HG03565 (cell line): Measurements from ENCODE around the gene SEC14L6.

Source experiments
- ATAC-seq: cut with Tn5 transposase; IDR thresholded peaks from one replicate; pipeline ENCODE4 v1.9.1; 2021; ENCODE audit warnings: mild to moderate bottlenecking, moderate library complexity; ENCODE audit not compliant: unreplicated experiment

The SEC14L6 gene

DNA sequence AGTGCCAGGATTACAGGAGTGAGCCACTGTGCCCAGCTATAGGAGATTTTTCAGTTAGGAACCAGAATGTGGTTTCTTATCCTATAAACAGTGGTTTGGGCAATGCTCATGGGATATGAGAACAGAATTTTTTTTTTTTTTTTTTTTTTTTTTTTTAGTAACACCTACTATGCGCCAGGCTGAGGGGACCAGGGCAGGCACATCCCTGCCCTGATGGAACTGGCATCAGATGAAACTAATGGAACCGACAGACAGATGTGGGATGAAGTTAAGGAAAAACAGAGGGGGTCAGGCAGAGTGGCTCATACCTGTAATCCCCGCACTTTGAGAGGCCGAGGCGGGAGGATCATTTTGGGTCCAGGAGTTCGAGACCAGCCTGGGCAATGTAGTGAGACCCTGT lies 45.9 kb downstream of the SEC14L6 start:
- no peak for ATAC-seq

GRCh38 chr22:30497466-30498150 lies 48.9 kb downstream of the SEC14L6 start:
- no peak for ATAC-seq

DNA sequence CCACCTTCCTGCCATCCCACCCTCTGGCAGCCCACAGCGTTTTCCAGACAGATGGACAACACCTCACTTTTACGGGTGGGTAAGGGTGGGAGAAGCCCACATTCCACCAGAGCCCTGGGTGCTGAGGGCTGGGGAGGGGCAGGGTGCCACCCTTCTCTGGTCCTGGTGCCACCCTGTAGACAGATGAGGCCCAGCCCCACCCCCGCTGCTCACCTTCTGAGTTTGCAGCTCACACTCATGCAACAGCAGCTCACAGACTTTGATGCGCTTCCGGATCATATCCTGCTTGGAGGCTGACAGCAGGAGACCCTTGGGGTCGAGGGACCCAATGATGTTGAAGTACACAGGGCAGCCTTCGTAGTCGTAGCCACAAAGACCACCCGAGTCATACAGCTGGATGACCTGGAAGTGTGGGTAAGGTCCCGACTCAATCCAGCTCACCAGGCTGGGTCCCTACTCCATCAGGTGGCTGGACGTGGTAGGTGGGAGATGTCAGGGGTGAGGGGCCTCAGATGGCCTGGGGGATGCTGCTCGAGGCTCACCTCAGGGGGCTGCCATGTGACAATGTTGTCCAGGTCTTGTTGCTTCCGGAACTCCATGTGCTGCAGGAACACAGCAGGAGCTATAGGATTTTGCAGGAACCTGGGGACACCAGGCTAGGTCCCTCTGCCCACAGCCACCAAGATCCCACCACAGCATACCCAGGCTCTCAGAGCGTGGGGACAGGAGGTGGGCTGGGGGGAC lies 51.3 kb downstream of the SEC14L6 start:
- ATAC-seq = no peak

- no peak for ATAC-seq
Measured at GRCh38 chr22:30492144-30492543, 54.4 kb downstream of the SEC14L6 start.

DNA sequence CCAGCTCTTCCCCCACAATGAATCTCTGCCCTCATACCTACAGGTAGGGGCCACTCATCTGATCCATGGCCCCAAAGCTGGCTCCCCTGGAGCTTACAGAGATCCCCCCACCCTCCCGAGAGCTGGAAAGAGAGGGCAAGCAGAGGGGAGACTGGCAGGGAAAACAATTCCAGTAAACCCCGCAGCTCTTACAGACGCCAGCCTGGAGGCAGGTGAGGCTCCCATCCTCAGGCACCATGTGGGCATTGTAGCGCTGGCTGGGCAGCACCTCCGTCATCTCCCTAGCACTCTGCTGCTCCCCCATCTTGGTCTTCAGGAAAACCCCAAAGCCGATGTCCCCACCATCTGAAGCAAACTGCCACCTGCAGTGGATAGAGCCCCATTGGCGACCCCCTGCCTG lies 55.2 kb downstream of the SEC14L6 start:
- no peak for ATAC-seq

- no peak for ATAC-seq
Measured at GRCh38 chr22:30490399-30490798, 56.1 kb downstream of the SEC14L6 start.

DNA sequence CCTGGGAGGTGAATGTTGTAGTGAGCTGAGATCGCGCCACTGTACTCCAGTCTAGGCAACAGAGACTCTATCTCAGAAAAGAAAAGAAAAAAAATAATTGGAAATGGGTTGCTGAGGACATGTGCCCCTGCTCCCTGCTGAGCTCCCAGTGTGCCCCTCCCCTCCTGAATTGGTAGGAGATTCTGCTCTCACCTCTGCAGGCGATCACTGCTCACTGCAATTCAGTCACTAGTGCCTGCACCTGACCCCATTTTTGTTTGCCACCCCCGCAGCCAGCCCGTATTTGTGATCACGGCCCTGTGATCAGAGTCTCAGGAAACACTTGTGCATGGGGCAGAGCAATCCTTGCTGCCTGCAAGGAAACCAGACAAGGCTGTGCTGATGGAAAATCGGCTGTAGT lies 58.4 kb downstream of the SEC14L6 start:
- no peak for ATAC-seq

DNA sequence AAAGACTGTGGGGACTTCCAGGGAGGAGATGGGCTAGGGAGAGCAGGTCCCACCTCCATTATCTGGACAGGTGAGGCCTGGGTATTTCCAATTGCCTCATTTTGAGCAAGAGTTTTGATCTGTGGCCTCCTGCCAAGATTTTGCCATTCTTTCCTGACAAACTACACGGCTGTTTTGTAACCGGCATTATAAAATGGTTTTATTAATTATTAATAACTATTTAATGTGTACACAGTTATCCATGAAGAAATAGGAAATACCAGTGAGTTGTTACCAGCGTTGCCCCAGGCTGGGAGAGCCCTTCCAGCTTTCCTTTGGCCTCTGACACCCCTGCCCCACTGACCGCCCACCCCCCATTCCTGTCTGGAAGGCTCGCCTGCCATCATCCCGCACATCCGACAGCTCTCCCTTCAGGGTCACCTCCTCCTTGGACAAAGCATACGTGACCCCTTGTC lies 59.9 kb downstream of the SEC14L6 start:
- ATAC-seq = no peak

GRCh38 chr22:30486118-30486517 lies 60.4 kb downstream of the SEC14L6 start:
- ATAC-seq = no peak

GRCh38 chr22:30485362-30485988 lies 61.1 kb downstream of the SEC14L6 start:
- ATAC-seq = no peak

DNA sequence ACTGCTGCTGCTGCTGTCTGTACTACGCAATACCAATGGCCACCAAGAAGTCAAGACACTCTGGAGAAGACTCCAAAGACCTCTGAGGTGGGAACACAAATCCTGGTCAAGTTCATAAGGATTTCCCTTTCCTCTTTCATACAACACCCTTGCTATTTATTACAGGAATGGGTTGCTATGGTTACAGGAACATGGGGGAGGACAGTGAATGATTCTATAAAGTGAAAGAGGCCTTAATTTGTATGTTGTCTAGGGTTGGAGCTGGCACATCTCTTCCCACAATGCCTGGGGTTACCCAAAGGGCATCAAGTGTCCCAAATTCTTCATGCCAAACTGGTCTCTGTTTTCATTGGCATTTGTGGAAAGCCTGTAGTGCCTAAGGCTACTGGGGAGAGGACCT lies 63.4 kb downstream of the SEC14L6 start:
- ATAC-seq = no peak

GRCh38 chr22:30481711-30482110 lies 64.8 kb downstream of the SEC14L6 start:
- ATAC-seq = no peak

- no peak for ATAC-seq
Measured at GRCh38 chr22:30479981-30480380, 66.6 kb downstream of the SEC14L6 start.

DNA sequence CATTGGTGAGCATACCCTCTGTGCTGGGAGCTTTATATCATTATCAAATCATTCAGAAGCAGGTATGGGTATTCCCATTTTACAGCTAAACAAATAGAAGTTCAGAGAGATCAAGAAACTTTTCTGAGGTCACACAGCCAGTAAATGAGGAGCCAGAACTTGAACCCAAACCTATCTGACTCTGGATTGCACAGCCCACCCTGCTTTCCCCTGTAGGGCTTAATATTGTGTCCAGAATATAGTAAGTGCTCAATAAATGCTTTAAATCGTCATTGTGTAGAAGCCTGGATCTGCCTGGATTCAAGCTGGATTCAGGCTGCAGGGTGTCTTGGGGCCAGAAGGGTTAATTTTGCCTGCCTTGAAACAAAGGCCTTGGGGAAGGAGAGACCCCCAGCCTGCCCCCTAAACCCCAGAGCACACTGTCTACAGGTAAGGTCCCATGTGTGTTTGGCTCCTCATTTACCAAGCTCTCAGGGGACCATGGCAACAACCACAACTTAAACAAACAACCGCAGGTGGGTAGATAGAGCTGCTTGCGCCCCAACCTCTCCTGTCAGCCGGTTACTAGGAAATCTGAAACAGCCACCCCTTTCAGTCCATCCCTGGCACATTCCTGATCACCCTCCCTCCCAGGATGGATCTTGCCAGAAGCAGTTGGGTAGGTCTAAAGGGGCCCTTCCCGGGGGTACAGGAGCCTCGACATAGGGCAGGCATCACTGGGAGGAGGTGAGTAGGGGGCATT lies 71.7 kb downstream of the SEC14L6 start:
- ATAC-seq = no peak

DNA sequence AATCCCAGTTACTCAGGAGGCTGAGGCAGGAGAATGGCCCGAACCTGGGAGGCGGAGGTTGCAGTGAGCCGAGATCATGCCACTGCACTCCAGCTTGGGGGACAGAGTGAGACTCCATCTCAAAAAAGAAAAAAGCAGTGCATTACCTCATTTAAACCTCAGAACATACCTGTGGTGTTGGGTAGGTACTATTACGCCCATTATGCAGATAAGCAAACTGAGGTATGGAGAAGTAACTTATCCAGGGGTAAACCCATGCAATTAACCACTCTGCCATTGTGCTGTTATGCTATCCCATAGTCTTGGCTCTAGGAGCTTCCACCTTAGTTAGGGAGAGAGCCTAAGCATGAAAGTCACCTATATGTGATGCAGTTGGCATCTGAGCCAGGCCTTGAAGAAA lies 72.4 kb downstream of the SEC14L6 start:
- no peak for ATAC-seq

DNA sequence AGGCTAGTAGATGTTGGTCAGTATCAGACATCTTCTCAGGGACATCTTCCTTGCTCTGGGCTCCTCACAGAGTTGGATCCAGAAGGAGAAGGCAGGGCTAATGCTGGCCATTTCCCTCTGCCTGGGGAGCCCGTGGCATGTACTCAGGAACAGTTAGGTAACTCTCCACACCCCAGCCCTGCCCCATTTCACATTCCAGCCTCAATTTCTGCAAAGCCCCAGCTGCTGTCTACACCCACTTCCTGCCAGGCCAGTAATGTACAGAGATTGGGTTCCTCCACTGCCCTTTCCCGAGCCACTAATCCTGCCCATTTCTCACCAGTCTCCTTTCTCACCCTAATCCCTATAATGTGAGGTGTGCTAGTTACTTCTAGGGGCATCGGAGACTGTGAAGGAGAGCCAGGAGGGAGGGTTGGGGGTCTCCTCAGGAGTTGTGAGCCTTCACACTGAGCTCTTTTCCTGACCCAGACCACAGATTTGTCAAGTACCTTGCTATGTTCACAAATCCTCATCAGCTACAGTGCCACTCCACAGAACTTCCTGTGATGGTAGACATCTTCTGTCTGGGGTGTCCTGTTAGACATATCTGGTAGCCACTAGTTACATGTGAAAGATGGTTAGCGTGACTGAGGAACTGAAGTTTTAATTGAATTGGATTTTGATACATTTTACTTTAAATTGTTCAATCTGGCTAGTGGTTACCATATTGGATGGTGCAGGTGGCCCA lies 73.4 kb downstream of the SEC14L6 start:
- no peak for ATAC-seq
